GM21723 (cell line): ENCODE results near the gene MRPS22.
"Not testable (repeated sequence)": the region's sequence is repeated elsewhere in the genome, so short reads cannot be mapped to it uniquely, and the experiment has no call there.

ENCODE experiments used
- ATAC-seq: cut with Tn5 transposase; IDR thresholded peaks from one replicate; pipeline ENCODE4 v1.9.1; 2021; ENCODE audit warnings: mild to moderate bottlenecking, moderate library complexity; ENCODE audit not compliant: unreplicated experiment

The MRPS22 gene

DNA sequence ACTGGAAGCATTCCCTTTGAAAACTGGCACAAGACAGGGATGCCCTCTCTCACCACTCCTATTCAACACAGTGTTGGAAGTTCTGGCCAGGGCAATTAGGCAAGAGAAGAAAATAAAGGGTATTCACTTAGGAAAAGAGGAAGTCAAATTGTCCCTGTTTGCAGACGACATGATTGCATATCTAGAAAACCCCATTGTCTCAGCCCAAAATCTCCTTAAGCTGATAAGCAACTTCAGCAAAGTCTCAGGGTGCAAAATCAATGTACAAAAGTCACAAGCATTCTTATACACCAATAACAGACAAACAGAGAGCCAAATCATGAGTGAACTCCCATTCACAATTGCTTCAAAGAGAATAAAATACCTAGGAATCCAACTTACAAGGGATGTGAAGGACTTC is 9.1 kb upstream of the MRPS22 start:
- not testable (repeated sequence) for ATAC-seq

GRCh38 chr3:139338405-139338804 is 5.4 kb upstream of the MRPS22 start:
- no peak for ATAC-seq

DNA sequence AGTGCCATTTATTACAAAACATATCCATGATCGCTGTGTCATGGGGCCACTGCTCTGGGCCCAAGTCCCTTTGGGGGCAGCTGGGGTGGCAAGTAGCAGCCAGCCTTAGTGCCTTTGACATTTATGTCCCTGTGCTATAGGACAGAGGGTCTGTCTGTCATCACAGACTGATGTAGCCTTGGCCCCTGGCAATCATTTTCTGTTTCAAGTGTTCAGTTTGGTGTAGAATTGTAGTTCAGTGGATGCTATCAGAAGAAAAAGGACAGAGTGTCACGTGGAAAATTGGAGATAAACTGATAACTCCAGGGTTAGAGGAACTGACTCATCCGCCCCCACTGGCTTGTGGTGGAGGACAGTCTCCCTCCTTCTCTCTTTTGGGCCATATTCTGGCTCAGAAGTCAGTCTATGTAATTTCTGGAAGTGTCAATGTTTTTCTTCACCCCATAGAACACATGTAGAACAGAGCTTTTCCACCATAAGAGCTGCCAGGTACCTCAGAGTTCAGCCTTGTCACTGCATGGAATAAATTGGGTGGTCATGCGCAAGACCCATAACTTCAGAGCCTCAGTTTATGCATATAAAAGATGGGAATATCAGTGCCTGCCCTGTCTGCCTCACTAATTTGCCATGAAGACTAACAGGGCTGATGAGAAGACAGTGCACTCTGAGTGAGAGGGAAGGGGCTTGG is 4.5 kb upstream of the MRPS22 start:
- ATAC-seq, result no peak

DNA sequence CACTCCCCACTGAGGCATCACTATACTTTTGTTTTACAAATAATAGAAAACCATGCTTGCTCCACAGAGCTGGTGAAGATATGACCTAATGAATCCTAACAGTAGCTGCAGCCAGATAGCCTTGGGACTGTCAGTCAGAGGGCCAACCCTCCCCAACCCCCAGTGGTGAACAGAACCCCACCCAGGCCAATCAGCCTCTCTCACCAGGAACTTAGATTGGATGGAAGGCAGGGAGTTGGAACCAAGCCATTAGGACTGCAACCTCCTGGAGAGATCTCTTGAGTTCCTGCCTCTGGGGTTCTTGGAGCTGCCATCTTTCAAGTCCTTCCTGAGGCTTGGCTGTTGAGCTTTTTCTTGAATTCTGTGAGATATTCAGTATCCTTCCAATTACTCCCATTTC is 3.0 kb upstream of the MRPS22 start:
- no peak for ATAC-seq

GRCh38 chr3:139342054-139342453 is 1.8 kb upstream of the MRPS22 start:
- ATAC-seq, result no peak

GRCh38 chr3:139346771-139347170 is 3.0 kb downstream of the MRPS22 start:
- ATAC-seq, result no peak

DNA sequence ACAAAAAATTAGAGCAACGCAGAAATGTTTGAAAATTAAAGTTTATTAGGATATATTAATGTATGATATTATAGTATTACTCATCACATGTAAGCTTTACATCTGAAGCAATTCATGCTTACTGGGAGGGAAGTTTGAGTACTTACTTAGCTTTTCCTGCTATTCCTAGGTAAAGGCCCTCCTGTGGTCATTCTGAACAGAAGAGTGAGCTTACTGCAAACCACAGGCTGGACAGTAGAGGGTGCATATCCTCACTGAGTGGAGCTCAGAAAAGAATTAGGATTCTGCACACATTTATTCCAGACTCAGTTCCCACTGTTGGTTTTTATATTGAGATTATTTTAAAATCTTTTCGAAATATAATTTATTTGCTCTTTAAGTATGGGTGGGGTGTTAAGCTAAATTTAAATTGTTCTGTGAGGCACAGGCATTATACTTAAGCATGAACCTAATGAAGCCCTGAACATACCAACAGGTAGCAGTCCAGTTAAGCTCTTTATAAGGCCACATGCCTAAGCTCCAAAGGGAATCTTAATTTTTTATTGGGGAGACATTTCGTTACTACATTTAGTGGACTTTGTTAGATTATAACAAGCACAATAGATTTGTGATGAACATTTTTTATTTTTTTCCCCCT is 10.2 kb downstream of the MRPS22 start:
- peak; percentile 49 for ATAC-seq

GRCh38 chr3:139354661-139355060 is 10.8 kb downstream of the MRPS22 start:
- ATAC-seq, result no peak

- no peak for ATAC-seq
These were observed 11.7 kb downstream of the MRPS22 start for GRCh38 chr3:139355476-139355875.

DNA sequence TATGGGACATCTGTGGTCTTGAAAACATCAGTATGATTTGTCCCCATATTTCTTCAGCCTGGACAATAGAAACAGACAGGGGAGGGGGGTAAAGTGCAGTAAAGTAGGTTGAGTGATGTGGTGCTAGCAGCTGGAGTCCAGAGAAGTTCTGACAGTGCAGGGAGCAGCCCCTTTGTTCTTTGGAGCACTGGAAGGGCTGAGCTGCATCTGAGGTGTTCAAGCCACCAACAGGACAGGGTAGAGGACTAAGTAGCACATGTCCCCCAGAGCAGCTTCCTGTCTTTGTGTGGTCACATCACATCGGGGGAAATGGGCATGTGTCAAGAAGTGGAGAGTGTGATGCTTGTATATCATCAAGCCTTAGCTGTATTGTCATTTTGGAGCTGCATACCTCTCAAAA is 12.1 kb downstream of the MRPS22 start:
- ATAC-seq, result no peak

- ATAC-seq, result no peak
These were observed 14.1 kb downstream of the MRPS22 start for GRCh38 chr3:139357899-139358298.

DNA sequence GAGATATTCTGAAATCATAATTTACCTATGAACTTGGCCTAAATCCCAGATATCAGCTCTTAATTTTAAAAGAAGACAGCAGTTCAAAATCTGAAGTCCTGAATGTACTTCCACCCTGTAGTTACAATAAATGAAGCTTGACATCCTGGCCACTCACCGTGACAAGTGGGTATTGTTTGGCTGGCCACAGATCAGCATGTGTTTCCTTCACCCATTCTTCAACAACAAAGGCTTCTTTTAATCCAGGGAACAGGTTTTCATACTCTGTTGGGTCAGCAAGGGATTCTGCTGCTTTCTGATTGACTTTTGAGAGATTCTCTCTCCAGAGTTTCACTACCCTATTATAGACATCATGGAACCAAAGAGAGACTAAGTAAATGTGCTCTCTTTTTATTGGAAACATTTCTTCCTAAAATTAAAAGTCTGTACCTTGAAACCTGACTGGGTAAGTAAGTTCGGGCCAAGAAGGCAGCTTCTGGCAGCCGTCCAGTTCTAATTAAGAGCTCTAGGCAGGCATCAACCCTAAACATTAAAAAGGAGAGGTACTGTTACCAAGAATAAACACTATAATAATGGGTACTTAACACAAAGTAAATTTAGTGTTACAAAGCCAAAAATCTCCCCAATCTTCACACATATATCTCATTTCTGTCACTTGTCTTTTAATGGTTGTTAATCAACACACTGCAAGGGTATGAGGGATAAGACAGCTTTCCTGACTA is 15.2 kb downstream of the MRPS22 start:
- no peak for ATAC-seq

- ATAC-seq, result no peak
These were observed 17.5 kb downstream of the MRPS22 start for GRCh38 chr3:139361276-139361675.

- no peak for ATAC-seq
These were observed 20.7 kb downstream of the MRPS22 start for GRCh38 chr3:139364549-139364948.

DNA sequence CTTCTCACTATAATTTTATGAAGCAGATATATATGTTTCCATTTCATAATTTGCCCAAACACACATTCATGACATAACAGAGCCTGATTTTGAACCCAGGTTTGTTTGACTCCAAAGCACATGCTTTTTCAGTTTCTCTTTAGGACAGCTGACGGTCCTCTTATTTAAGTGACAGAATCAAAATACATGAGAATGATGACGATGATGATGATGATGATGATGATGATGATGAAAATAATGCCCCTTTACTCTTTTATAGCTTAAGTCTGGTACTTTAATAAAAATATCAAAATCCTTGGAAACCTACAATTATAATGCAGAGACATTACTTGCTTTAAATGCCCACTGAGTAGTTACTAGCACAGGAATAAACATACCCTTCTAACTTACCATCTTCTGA is 30.3 kb downstream of the MRPS22 start:
- no peak for ATAC-seq

DNA sequence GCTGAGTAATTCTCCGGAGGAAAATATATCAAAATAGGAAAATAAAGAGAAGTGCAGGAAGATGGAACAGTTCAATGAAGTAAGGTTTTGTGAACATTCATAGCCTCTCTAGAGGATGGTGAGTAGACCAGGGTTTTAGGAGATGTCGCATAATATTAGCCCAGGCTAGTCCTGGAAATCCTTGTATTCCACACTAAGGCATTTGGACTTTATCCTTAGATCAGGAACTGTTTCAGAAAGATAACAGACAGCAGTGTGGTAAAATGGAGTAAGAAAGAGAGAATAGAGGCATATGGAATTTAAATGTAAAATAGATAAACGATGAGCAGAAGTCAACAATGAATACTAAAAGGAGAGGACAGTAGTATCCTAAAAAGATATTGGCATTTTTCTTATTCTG is 33.6 kb downstream of the MRPS22 start:
- ATAC-seq, result no peak

- ATAC-seq, result no peak
These were observed 34.9 kb downstream of the MRPS22 start for GRCh38 chr3:139378587-139379241.

DNA sequence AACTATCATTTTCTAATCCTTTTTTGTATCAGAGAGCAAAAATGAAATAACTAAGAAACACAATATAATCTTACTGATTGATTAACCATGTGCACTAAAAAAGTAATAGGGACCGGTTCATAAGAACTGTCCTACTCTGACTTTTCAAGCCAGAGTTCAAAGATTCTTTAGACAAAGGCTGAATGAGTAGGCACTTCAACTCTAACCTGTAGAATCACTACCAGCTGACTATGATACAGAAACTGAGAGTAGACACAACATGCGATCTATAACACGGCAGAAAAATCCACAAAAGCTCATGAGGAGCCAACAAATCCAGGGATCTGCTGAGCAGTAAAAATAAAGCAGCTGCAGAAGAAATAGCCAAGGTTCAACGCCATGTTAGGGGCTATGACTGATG is 36.8 kb downstream of the MRPS22 start:
- ATAC-seq, result no peak

GRCh38 chr3:139382291-139382690 is 38.5 kb downstream of the MRPS22 start:
- ATAC-seq, result not testable (repeated sequence)

- no peak for ATAC-seq
These were observed 44.3 kb downstream of the MRPS22 start for GRCh38 chr3:139388077-139388476.

DNA sequence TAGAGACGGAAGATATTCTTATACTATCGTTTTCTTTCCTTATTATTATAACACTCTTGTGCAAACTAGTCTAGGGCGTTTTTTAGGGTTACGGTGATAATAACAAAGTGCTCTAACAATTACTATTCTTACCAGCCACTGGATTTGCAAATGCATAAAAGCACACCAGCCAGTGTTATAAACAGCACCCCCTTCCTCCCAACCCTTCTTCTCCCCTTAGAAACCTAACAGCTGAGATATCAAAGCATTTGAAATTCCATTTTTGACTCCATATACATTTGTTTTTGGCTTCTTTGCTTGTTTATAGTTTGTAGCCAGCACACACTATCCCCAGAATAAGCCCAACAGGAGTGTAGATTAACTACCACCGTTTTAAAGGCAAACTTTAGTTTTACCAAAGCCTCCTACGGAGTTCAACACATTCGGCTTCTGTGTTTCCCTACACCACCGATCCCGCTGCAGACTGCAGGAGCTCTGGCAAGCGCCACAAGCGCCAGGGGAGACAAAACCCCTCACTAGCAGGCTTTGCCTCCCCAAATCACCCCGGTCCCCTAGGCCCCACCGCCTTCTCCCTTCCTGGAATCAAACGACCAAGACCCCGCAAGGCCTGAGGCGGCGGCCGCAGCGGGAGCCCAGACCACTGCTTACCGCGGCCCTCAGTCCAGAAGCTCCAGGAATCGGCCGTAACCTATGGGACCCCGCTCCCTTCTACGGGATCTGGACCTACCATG is 45.2 kb downstream of the MRPS22 start:
- peak; percentile 37 for ATAC-seq
